Mononuclear cell (primary cell): ENCODE measurements around the gene FAM107B. TPM values are rescaled to one million over a fixed set of nuclear protein-coding genes. Genes with fewer than 3 reads are reported as not detected.

Experiments used
- H3K27me3 ChIP-seq: 2 replicates; pipeline ENCODE4 v1.6.0; 2011; ENCODE audit warnings: low read length, control low read depth; ENCODE audit not compliant: insufficient read depth
- H3K4me1 ChIP-seq: 2 replicates; pipeline ENCODE4 v1.5.1; 2011; ENCODE audit warnings: mild to moderate bottlenecking, low read length, control low read depth; ENCODE audit not compliant: insufficient read depth
- H3K4me3 ChIP-seq: 2 replicates; pipeline ENCODE4 v1.5.1; 2011; ENCODE audit warnings: mild to moderate bottlenecking, low read length, moderate library complexity
- H3K9me3 ChIP-seq: 2 replicates; pipeline ENCODE4 v1.5.1; 2011; ENCODE audit warnings: low read depth, mild to moderate bottlenecking, control low read depth, low read length
- total RNA-seq: library from RNA; depleted of rRNA; stranded (reverse); fragments of >200 nt; gene quantifications from one replicate; pipeline ENCODE4 v1.2.3, GENCODE V29; 2012

FAM107B gene
- total RNA-seq, 1 donor = 267 TPM

DNA sequence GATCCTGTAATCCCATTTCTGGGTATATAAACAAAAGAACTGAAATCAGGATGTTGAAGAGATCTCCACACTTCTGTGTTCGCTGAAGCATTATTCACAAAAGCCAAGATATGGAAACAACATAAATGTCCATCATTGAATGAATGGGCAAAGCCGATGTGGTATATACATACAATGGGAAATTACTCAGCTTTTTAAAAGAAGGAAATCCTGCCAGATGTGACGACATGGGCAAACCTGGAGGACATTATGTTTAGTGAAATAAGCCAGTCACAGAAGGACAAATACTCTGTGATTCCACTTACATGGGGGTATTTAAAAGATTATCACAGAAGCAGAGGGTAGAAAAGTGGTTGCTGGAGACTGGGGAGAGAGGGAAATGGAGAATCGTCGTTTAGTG lies 23.9 kb upstream of the FAM107B start:
- Histone ChIP-seq H3K4me3 (no peak overlapping the region), H3K27me3 (no peaks in the 10 kb centered on the region), H3K9me3 (no peaks in the 10 kb centered on the region), H3K4me1 (no peaks in the 10 kb centered on the region)

DNA sequence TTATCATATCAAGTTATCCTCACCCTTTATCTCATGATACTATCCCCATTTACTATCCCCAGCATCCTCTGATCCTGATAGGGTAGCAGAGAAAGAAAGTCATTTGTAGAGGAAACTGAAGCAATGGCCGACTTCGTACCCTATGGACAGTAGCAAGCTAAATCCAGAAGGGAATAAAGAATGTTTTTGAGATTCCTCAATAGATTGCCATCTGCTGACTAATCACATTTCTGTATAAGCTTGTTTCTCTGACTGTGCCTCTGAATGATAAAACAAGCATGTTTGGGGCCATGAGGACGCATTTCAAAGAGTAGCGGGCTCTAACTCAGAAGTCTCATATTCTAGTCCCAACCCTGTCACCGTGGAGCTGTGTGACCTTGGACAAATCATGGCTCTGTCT lies 13.2 kb upstream of the FAM107B start:
- no peaks in the 10 kb centered on the region for H3K27me3 ChIP-seq
- H3K4me3 ChIP-seq = no peak overlapping the region
- peaks cover under 1% of the 10 kb centered on the region for H3K4me1 ChIP-seq
- H3K9me3 ChIP-seq = no peaks in the 10 kb centered on the region

DNA sequence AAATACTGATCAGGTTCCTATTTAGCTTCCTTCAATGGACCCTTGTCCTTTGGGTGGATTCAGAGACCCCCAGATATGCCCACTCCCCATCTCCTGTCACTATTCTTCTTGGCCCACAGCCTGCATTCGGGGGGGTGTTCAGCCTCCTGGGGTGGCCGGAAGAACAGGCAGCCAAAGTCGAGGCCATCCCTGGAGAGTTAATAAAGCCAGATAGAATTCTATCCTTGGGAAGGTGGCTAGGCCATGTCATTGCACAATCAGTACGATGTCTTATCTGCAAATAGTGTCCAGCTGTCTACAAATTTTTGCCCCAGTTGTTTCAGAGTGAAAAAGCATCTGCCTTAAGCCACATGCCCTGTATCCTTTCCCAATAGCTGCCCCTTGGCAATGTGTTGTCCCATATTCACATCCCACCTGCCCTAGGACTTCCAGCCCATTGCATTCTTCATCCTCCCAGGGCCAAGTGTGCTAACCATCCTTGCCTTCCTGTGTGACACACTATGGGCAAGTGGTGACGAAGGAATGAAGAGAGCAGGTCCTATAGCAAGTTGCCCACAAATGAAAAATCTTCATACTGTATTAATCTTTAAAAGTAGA lies 9.9 kb upstream of the FAM107B start:
- Histone ChIP-seq H3K27me3 (no peaks in the 10 kb centered on the region), H3K9me3 (no peaks in the 10 kb centered on the region), H3K4me1 (peaks cover 6% of the 10 kb centered on the region), H3K4me3 (no peak overlapping the region)

DNA sequence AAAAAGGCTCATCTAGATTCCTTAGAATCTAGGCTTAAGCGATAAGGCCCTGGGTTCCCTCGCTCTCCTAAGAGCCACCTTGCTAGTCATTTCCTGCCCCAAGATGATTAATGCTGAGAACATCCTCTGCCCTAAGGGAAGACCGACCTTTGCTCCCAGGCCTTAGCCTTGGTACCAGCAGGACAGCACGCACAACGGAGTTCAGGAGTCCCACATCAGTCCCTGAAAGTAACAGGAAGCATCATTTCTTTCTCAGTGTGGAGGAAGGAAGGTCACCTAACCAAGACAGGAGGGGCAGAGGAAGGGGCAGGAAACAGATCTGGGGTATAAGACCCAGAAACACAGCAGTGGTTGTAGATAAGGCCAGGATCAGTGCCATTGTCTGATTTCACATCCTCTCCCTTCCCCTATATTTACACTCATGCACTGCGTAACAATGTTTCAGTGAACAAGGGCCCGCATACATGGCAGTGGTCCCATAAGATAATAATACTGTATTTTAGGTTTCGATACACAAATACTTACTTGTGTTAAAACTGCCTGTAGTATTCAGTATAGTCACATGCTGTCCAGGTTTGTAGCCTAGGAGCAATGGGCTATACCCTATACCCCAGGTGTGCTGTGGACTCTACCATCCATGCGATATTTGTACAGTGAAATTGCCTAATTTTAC lies 8.1 kb upstream of the FAM107B start:
- Histone ChIP-seq H3K4me1 (peaks cover 6% of the 10 kb centered on the region), H3K4me3 (no peak overlapping the region), H3K27me3 (no peaks in the 10 kb centered on the region), H3K9me3 (no peaks in the 10 kb centered on the region)

DNA sequence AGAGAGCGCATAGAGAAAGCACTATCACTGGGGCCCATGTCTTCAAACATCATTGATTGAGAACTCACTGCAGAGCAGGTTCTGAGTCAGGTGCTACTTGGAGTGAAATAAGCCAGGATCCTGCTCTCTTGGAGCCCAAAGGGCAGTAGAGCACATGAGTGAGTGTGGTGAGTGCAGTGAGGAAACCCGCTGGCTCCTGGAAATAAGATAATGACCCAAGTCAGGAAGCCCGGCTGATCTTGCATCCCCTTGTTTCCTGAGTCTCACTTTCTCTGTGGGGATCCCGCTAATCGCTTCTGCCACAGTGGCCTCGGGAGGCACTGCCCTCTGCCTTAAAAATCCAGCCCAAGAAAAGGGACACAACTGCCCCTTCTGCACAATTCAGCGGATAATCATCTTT lies 7.1 kb upstream of the FAM107B start:
- H3K9me3 ChIP-seq = no peaks in the 10 kb centered on the region
- no peaks in the 10 kb centered on the region for H3K27me3 ChIP-seq
- H3K4me1 ChIP-seq = peaks cover 6% of the 10 kb centered on the region
- H3K4me3 ChIP-seq = no peak overlapping the region

DNA sequence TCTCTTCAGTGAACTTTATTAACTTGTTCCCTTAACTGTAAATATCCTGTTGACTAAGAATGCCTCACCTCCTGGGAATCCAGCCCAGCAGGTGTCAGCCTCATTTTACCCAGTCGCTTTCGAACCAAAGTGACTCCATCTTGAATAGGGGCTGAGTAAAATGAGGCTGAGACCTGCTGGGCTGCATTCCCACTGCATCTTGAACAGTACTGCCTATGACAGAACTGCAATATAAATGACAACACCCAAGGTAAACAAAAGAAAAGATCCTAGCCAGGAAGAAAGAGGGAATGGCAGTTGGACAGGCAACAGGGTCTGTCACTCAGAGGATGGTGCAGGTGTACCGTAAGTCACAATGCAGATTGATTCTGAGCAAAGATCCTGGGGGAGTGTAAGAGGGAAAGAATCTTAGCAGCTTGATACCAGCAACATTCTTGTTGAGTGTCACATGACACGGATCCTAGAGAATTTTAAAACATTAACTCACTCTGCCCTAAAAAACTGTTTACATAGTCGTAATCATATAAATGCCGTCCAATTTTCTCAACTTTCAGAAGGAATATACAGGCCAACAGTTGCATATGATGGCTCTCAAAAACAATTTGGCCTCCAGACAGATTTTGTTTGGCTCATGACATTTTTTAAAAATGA lies 4.4 kb upstream of the FAM107B start:
- no peaks in the 10 kb centered on the region for H3K9me3 ChIP-seq
- H3K4me3 ChIP-seq = no peak overlapping the region
- H3K27me3 ChIP-seq = no peaks in the 10 kb centered on the region
- peaks cover 6% of the 10 kb centered on the region for H3K4me1 ChIP-seq

DNA sequence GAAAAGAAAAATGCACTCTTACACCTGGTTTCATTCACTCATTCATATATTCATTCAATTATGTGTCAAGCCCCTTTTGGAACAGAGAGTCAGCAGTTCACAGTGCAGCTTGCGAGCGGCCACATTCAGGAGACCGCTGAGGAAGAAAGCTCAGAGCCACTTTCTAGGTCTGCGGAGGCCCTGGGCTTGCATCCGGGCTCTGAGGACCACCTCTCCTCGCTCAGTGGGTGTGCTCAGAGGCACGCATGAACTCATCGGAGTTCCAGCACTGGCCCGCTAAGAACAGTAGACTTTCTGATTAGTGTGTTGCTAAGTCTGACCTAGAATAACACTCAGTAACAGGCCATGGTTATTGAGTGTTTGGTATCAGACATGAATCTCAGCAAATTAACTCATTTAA lies 1.8 kb upstream of the FAM107B start:
- Histone ChIP-seq H3K27me3 (no peaks in the 10 kb centered on the region), H3K4me1 (no peaks in the 10 kb centered on the region), H3K9me3 (no peaks in the 10 kb centered on the region), H3K4me3 (no peak overlapping the region)

DNA sequence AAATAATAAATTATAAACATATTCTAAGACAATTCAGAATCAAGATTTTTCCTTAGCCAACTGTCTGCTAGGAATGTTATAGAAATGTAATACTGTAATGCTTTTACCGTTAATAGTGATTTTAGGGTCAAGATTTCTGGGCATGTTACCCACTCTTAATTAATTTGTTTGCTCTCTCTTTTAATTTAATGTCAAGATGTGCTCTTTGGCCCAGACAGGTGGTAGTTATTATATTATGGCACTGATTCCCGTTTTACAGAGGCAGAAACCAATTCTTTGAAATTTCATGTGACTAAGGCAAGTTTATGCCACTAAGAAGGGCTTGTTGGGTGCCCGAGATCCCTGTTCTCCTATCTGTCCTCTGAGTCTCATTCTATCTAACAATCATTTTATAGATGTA lies 959 bp upstream of the FAM107B start:
- H3K4me3 ChIP-seq = no peak overlapping the region
- no peaks in the 10 kb centered on the region for H3K27me3 ChIP-seq
- no peaks in the 10 kb centered on the region for H3K4me1 ChIP-seq

DNA sequence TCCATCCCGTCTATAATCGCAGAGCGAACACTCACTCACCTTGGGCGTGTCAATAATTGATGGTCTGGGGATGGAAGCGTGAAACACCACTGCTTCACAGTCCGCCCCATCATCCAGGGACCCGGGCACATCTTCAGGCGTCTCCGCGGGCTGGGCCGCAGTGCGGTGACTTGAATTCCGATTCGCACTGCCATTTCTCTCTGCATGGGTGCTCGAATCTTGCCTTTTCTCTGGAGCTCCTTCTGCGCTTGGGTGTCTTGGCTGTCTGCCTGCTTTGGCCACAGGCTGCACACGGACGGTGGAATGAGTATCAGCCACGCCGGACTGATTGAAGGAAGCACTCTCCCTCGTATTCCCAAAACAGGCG lies 500 bp downstream of the FAM107B start:
- no peaks in the 10 kb centered on the region for H3K9me3 ChIP-seq
- no peak overlapping the region for H3K4me3 ChIP-seq
- no peaks in the 10 kb centered on the region for H3K4me1 ChIP-seq
- H3K27me3 ChIP-seq = no peaks in the 10 kb centered on the region

More for the DNA sequence above, 959 bp upstream of the FAM107B start:
- H3K9me3 ChIP-seq = no peaks in the 10 kb centered on the region

DNA sequence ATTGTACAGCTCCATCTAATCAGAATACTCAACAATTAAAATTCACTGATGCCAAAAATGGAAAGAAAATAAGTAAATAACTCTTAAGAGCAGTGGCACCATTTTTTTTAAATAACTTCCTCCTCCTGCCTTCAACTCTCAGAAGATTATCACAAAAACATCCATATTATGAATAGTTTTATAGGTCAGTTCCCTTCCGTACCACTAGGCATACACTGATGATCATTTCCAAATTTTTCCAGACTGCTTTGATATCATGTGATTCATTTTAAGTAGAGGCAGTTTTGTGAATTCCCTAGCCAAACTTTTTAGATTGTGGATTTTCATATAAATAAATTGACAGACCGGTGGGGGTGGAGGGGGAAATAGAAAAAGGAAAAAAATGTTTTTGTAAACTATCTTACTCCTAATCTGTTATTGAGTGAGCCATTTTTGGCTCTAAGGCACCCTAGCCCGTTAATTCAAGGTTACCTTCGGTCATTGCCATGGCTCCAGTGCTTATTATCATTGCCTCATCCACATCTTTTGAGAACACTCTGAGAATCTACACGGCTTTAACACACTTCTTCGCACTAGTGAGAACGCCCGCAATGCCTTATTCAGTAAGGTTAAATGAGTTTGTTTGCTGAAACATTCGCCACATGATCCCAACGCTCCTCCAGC lies 1.0 kb downstream of the FAM107B start:
- Histone ChIP-seq H3K4me3 (no peak overlapping the region), H3K4me1 (no peaks in the 10 kb centered on the region), H3K27me3 (no peaks in the 10 kb centered on the region), H3K9me3 (no peaks in the 10 kb centered on the region)

DNA sequence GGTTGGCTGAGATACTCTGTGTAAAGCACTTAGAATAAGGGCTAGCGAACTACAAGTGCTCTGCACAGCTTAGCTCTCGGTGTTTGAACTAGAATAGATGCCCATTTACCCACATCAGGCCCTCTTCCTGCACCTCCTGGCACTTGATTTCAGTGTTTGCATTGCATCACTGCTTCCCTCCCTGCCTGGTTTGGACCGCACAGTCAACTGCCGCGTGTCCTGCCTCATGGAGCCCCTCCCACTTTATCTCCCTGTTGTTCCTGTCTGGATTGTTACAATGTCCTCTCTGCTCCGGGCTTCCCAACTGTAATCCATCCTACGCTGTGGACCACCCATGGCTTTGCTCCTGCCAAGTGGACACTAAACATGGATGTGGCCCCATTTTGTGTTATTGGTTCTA lies 2.3 kb downstream of the FAM107B start:
- H3K4me1 ChIP-seq = no peaks in the 10 kb centered on the region
- H3K9me3 ChIP-seq = no peaks in the 10 kb centered on the region
- H3K4me3 ChIP-seq = no peak overlapping the region
- no peaks in the 10 kb centered on the region for H3K27me3 ChIP-seq

DNA sequence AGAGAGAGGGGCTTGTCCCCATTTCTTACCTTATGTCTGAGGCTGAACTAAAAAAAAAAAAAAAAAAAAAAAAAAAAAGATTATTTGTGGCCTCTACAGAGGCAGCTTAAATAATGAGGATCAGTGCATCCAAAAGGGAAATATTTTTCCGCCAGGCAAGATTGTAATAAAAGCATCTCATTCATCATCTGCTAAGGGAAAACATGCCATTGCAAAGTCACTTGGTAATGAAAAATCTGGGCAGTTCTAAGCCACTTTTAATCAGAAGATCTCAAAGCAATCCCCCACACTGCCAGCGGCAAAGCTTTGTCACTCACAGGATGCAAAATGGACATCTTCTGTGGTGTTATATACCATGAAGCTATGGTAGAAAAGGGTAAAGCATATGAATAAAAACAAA lies 3.8 kb downstream of the FAM107B start:
- Histone ChIP-seq H3K27me3 (no peaks in the 10 kb centered on the region), H3K4me3 (no peak overlapping the region), H3K9me3 (no peaks in the 10 kb centered on the region), H3K4me1 (no peaks in the 10 kb centered on the region)

DNA sequence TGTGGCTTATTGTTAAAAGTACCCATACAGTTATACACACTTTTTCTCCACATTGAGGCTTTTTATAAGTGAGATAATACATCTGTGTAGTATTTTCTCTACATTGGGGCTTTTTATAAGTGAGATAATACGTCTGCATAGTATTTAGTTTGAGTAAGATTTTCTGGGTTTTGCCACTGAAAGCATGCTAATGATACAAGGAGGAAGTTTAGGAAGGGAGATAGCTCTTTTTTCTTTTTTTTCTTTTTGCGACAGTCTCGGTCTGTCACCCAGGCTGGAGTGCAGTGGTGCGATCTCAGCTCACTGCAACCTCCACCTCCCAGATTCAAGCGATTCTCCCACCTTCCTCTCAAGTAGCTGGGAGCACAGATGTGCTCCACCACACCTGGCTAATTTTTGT lies 13.3 kb downstream of the FAM107B start:
- Histone ChIP-seq H3K9me3 (no peaks in the 10 kb centered on the region), H3K4me3 (no peak overlapping the region), H3K4me1 (peaks cover 11% of the 10 kb centered on the region), H3K27me3 (no peaks in the 10 kb centered on the region)

DNA sequence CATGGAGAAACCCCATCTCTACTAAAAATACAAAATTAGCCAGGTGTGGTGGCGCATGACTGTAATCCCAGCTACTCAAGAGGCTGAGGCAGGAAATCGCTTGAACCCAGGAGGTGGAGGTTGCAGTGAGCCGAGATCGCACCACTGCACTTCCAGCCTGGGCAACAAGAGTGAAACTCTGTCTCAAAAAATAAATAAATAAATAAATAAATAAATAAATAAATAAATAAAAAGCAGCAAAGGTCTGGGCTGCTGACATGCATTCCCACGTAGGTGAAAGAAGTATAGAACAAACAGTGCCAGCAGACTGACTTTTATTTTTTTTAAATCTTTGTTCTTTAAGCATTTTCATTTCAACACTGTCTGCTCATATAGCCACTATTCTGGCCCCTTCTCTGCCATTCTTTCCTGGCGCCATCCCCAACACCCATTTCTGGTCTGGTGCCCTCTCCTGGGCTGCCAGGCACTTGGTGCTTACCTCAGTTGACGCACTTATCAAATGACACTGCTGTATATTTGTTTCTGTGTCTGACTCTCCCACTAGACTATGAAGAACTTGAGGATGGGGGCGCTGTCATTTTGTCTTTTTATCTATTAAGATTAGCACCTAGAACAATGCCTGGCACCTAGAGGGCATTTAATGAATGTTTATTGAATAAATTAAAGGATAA lies 15.6 kb downstream of the FAM107B start:
- peaks cover 11% of the 10 kb centered on the region for H3K4me1 ChIP-seq
- no peak overlapping the region for H3K4me3 ChIP-seq

DNA sequence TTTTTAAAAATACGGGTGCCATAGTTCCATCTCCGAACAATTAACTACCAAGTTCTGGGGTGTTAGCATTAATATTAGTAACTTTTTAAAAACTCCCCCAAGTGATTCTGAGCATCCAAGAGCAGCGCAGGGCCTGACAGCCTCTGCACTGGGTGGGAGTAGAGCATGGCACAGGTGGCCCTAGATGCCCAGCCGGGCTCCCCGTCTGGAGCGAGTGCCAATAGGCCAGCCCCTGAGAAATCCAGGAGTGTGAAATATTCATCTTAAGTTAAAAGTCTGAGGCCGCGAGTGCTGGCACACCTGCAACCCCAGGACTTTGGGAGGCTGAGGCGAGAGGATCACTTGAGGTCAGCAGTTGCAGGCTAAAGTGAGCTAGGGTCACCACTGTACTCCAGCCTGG lies 16.2 kb downstream of the FAM107B start:
- Histone ChIP-seq H3K9me3 (no peaks in the 10 kb centered on the region), H3K27me3 (no peaks in the 10 kb centered on the region), H3K4me1 (peaks cover 11% of the 10 kb centered on the region), H3K4me3 (no peak overlapping the region)

More for the DNA sequence above, 15.6 kb downstream of the FAM107B start:
- no peaks in the 10 kb centered on the region for H3K9me3 ChIP-seq
- no peaks in the 10 kb centered on the region for H3K27me3 ChIP-seq
